Ovary (tissue), 9 donors: Measurements from ENCODE around the gene POLG2. TPM values are rescaled to one million over a fixed set of nuclear protein-coding genes. Genes with fewer than 3 reads are reported as not detected.

Source experiments
- DNase-seq, 5 donors: peaks; one replicate each; pipeline ENCODE4 v3.0.0-alpha.2; 2019 to 2020
- H3K27ac ChIP-seq, 2 donors: fragments of 200-600 bp; one replicate each; pipeline versions ENCODE4 v1.5.1 to v1.8.0; 2019 to 2022
- H3K27me3 ChIP-seq: fragments of 200-600 bp; one replicate; pipeline ENCODE4 v1.8.0; 2022
- H3K36me3 ChIP-seq: fragments of 200-600 bp; sonication (generic); one replicate; pipeline ENCODE4 v1.5.1; 2019
- H3K4me1 ChIP-seq: one replicate; pipeline ENCODE4 v1.8.1; 2013; ENCODE audit warnings: mild to moderate bottlenecking, moderate library complexity; ENCODE audit not compliant: insufficient read depth
- H3K4me3 ChIP-seq: fragments of 200-600 bp; sonication (generic); one replicate; pipeline ENCODE4 v1.5.1; 2017
- H3K9me3 ChIP-seq, 2 donors: fragments of 200-600 bp in 1 of 2; sonication (generic) in 1 of 2; one replicate each; pipeline versions ENCODE4 v1.5.1 to v1.8.1; 2013 to 2019; ENCODE audit warnings: mild to moderate bottlenecking in 1 of 2, moderate library complexity in 1 of 2
- EP300 ChIP-seq: sonication (generic); formaldehyde crosslinking; IDR thresholded peaks from one replicate; pipeline ENCODE4 v1.6.1; 2017; ENCODE audit warnings: antibody characterized with exemption
- POLR2A ChIP-seq: fragments of 450-650 bp; IDR thresholded peaks from one replicate; pipeline ENCODE4 v1.6.1; 2017; ENCODE audit warnings: antibody characterized with exemption, mild to moderate bottlenecking, moderate library complexity
- WGBS, 3 donors: extraction: QIAGEN DNeasy Blood & Tissue Kit in 1 of 3; methylation state at CpG; one replicate each; pipeline versions ENCODE4 v1.1.5 to v1.1.7; 2013 to 2017; 5-methylcytosine and 5-hydroxymethylcytosine counted together
- intact Hi-C, 4 donors: fragments of 100-400 bp; cut with DNase I; formaldehyde crosslinking; loops; one replicate each; pipeline versions ENCODE4 v1.11.0 to v1.15.1; 2022 to 2023
- polyA plus RNA-seq, 2 donors: library from polyadenylated mRNA; stranded (reverse); fragments of 200-250 nt in 1 of 2; fragments of 350-450 nt in 1 of 2; fragmentation: Illumina TruSeq in 1 of 2; extraction: RNeasy Lipid Tissue Mini Kit (QIAGEN cat#74804) in 1 of 2; gene quantifications; one replicate each; pipeline ENCODE4 v1.2.3, GENCODE V29; 2013 to 2014
- total RNA-seq, 7 donors: library from RNA; depleted of rRNA in 2 of 7; stranded (reverse); fragments of >200 nt in 2 of 7; fragmentation: NEBNext Ultra II Directional in 3 of 7; extraction: Animal tissue kit (Norgen Biotek cat#: 25700) in 3 of 7; gene quantifications; one replicate each; pipeline versions ENCODE4 v1.1.0 to v1.2.4, GENCODE V29; 2016 to 2023
- TF ChIP-seq, protein P1 (sequence below), 3 donors: fragments of 450-650 bp in 2 of 3; fragments of 200-600 bp in 1 of 3; IDR thresholded peaks; one replicate each; pipeline versions ENCODE4 v1.5.1 to v1.8.0; 2016 to 2022; ENCODE audit warnings: antibody characterized with exemption in 3 of 3, mild to moderate bottlenecking in 1 of 3
- donor health status: DM: no; HTN: no; CAD: no; lungs with moderate emphysema.
- donor health status: DM: no; HTN: no; CAD: no.
- donor health status: Bipolar disorder and iron deficiency.
- donor health status: DM: yes; HTN: yes; CAD: no.
- donor health status: DM: no; HTN: no; CAD: no.
- donor health status: DM: yes; HTN: yes; CAD: no.

The POLG2 gene
- total and polyA plus RNA-seq, 9 donors = 8.7 to 21.3 (median 16.6) TPM

DNA sequence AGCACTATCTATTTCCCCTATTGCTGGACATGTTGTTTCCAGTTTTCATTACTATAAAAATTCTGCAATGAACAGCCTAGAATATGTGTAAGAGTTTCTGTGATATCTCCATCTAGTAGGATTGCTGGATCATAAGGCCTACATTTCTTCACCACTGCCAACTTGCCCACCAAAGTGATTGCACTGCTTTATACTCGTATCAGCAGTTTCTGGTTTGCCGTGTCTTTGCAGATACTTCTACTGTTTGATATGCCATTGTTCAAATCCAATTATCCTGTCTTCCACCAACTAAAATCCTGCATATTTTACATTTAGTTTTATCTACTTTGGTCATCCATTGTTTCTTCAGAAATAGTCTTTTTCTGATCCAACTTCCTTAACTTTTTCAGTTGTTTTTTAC is 31.1 kb upstream of the POLG2 start:
- Histone ChIP-seq H3K4me1 (no peaks in the 10 kb centered on the region), H3K27ac (no peak overlapping the region), H3K36me3 (no peaks in the 10 kb centered on the region), H3K9me3 (no peaks in the 10 kb centered on the region), H3K27me3 (no peaks in the 10 kb centered on the region), H3K4me3 (no peak overlapping the region)
- TF ChIP-seq, protein P1, sequence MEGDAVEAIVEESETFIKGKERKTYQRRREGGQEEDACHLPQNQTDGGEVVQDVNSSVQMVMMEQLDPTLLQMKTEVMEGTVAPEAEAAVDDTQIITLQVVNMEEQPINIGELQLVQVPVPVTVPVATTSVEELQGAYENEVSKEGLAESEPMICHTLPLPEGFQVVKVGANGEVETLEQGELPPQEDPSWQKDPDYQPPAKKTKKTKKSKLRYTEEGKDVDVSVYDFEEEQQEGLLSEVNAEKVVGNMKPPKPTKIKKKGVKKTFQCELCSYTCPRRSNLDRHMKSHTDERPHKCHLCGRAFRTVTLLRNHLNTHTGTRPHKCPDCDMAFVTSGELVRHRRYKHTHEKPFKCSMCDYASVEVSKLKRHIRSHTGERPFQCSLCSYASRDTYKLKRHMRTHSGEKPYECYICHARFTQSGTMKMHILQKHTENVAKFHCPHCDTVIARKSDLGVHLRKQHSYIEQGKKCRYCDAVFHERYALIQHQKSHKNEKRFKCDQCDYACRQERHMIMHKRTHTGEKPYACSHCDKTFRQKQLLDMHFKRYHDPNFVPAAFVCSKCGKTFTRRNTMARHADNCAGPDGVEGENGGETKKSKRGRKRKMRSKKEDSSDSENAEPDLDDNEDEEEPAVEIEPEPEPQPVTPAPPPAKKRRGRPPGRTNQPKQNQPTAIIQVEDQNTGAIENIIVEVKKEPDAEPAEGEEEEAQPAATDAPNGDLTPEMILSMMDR (IDR thresholded peaks at IDR 0.05) = no peak
- no peak for TF ChIP-seq EP300
- no peak for TF ChIP-seq POLR2A
- no peak for DNase-seq
- WGBS, 3 donors = 89 to 95% (median 94%) methylated on average over 2 of the region's 2 CpGs
- intact Hi-C loops = loop anchor here in 1 of 4 donors (2.0 kb wide), 1 partner anchor 17 kb away; no protein-coding TSS in a partner anchor

DNA sequence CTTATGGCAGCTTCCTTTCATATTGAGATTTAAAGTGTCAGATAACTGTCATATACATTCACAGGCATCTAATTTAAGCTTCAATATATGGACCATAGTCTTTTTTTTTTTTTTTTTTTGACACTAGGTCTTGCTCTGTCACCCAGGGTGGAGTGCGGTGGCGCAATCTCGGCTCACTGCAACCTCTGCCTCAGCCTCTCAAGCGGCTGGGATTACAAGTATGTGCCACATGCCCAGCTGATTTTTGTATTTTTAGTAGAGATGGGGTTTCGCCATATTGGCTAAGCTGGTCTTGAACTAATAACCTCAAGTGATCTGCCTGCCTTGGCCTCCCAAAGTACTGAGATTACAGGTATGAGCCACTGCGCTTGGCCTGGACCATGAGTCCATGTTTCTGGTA is 23.5 kb upstream of the POLG2 start:
- TF ChIP-seq, protein P1 (IDR thresholded peaks at IDR 0.05) = no peak
- no peak for TF ChIP-seq EP300
- TF ChIP-seq POLR2A = no peak
- H3K27me3 ChIP-seq = no peaks in the 10 kb centered on the region
- no peak for DNase-seq
- no peaks in the 10 kb centered on the region for H3K36me3 ChIP-seq
- H3K27ac ChIP-seq = no peak overlapping the region
- no peaks in the 10 kb centered on the region for H3K4me1 ChIP-seq
- 95 to 99% (median 96%) methylated on average over 6 of the region's 6 CpGs for WGBS, 3 donors
- no peak overlapping the region for H3K4me3 ChIP-seq
- no peaks in the 10 kb centered on the region for H3K9me3 ChIP-seq
- intact Hi-C loops = no loop called here

DNA sequence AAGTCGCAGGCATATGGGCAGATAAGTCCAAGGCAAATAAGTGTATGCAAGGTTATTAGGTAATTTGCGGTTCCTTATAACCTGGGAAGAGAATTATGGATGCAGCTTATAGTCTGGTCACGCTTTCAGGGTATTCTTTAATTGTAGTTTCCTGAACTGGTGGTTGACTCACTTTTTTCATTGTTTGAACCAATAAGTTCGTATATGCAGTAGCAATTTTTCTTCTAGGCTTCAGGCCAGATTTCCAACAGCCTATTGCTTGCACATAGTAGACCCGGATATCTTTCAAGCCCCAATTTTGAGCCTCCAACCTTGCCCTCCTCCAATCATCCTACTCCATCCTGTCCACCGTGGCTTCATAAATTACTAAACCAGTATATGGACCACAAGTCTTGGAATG is 22.7 kb upstream of the POLG2 start:
- Histone ChIP-seq H3K4me3 (no peak overlapping the region), H3K4me1 (no peaks in the 10 kb centered on the region), H3K36me3 (no peaks in the 10 kb centered on the region), H3K27ac (no peak overlapping the region), H3K27me3 (no peaks in the 10 kb centered on the region), H3K9me3 (no peaks in the 10 kb centered on the region)
- DNase-seq = no peak
- WGBS, 3 donors = 92 to 95% (median 93%) methylated on average over 6 of the region's 6 CpGs
- TF ChIP-seq EP300 (no peak), POLR2A (no peak)
- TF ChIP-seq, protein P1 (IDR thresholded peaks at IDR 0.05) = no peak
- intact Hi-C loops = no loop called here

DNA sequence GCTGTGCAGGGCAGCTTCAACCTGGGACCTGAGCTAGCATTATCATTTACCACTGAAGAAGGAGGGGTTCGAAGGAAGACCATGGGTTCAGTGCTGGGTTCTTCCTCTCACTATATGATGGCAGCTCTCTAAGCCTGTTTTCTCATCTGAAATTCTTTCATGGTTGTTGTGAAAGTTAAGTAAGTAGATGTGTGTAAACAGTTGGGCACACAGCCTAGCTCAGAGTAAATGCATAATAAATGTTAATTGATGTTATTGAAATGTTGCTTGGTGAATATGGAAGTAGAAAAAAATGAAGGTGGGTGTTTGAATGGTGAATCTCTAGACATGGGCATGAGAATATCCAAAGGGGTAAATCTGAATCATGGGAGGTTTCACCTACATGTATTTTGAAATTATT is 19.0 kb upstream of the POLG2 start:
- no peaks in the 10 kb centered on the region for H3K36me3 ChIP-seq
- 91 to 96% (median 91%) methylated on average over 1 of the region's 1 CpG for WGBS, 3 donors
- intact Hi-C loops = no loop called here

More for the DNA sequence above, 19.0 kb upstream of the POLG2 start:
- Histone ChIP-seq H3K9me3 (no peaks in the 10 kb centered on the region), H3K4me1 (no peaks in the 10 kb centered on the region), H3K27me3 (no peaks in the 10 kb centered on the region), H3K27ac (no peak overlapping the region), H3K4me3 (no peak overlapping the region)
- no peak for TF ChIP-seq POLR2A
- TF ChIP-seq, protein P1 (IDR thresholded peaks at IDR 0.05) = no peak
- TF ChIP-seq EP300 = no peak
- no peak for DNase-seq
